ENCODE data around the gene JKAMP.

JKAMP gene

DNA sequence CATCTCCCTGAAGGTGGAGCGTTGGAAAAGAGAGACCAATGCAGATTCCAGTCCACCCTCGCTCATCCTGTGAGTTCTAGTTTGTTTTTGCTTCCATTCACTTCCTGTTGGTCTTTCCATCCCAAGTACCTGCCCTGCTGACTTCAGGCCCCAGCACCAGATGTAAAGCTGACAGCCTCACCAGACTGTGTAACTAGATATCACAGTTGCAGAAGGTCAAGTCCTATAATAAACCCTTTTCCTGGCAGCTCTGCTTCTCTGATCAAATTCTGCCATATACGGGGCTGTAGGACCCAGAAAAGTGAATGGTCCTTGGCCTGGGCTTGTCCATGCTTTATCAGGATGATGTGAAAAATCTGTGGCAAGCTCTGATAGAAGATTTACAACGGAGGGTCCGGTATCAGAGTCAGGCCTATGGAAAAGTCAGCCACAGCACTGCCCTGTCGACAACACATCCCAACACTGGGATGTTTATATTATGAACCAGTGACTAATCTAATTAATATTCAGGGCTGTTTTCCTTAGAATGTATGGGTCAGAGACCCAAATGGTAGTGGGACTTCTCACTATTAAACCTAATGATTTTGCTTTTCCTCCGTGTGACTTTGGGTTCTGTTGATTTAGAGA, 50.2 kb downstream of the JKAMP start:
- Histone ChIP-seq H3K27ac (ENCODE audit: low read depth, low read length) (no peak overlapping the region), H3K4me1 (ENCODE audit: control insufficient read depth, low read depth, low read length) (no peaks in the 10 kb centered on the region), H3K79me1 (ENCODE audit: low read length) (no peaks in the 10 kb centered on the region)

DNA sequence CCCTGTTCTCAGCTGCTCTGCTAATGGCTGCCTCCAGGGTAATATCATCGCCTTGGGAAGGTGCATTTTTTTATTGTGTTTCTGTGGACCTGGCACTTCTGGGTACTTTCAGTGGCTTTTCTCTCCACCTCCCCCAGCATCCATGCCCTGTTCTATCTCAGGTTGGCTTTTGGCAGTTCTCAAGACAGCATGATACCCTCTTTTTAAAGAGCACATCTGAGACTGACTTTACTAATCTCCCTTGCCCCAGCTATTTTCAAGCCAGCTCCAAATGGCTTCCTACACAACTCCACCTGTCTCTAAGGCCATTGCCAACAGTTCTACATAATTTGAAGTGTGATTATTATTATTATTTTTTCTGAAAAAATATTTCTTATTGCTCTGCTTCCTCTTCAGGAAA, 53.2 kb downstream of the JKAMP start:
- Histone ChIP-seq H3K18ac (ENCODE audit: low read length) (no peak overlapping the region), H2BK15ac (replicated peaks; ENCODE audit: low read depth) (no peak overlapping the region), H3K27me3 (ENCODE audit: insufficient read depth, low read length, poor library complexity) (no peaks in the 10 kb centered on the region), H3K79me1 (ENCODE audit: low read length) (no peaks in the 10 kb centered on the region), H2BK120ac (ENCODE audit: low read depth, low read length) (no peak overlapping the region), H3K56ac (ENCODE audit: low read length) (no peak overlapping the region), H3K9ac (ENCODE audit: low read length) (no peak overlapping the region), H3K79me2 (ENCODE audit: control insufficient read depth, insufficient read depth, low read length) (no peaks in the 10 kb centered on the region), H3K4me2 (ENCODE audit: low read length) (no peak overlapping the region), H2AK5ac (ENCODE audit: low read length) (no peak overlapping the region), H3K23ac (ENCODE audit: low read length) (no peak overlapping the region), H3K36me3 (ENCODE audit: control insufficient read depth, insufficient read depth, low read length) (no peaks in the 10 kb centered on the region), H3K4ac (ENCODE audit: low read depth, low read length) (no peak overlapping the region), H3K4me3 (ENCODE audit: low read length) (no peak overlapping the region), H2BK5ac (ENCODE audit: low read length) (no peak overlapping the region), H4K5ac (ENCODE audit: low read length) (no peak overlapping the region), H4K8ac (ENCODE audit: low read depth, low read length) (no peak overlapping the region), H3K4me1 (ENCODE audit: control insufficient read depth, low read depth, low read length) (no peaks in the 10 kb centered on the region), H3K27ac (ENCODE audit: low read depth, low read length) (no peak overlapping the region)
- no peak for DNase-seq
- WGBS (ENCODE audit: extremely low coverage, insufficient coverage, low lambda C conversion rate) = no CpG with 5 or more reads among the region's 1 CpG

More for the DNA sequence above, 50.2 kb downstream of the JKAMP start:
- Histone ChIP-seq H3K4ac (ENCODE audit: low read depth, low read length) (no peak overlapping the region), H3K4me3 (ENCODE audit: low read length) (no peak overlapping the region), H3K56ac (ENCODE audit: low read length) (no peak overlapping the region), H3K36me3 (ENCODE audit: control insufficient read depth, insufficient read depth, low read length) (no peaks in the 10 kb centered on the region), H2BK5ac (ENCODE audit: low read length) (no peak overlapping the region), H3K4me2 (ENCODE audit: low read length) (no peak overlapping the region), H2AK5ac (ENCODE audit: low read length) (no peak overlapping the region), H2BK120ac (ENCODE audit: low read depth, low read length) (no peak overlapping the region), H3K9ac (ENCODE audit: low read length) (no peak overlapping the region), H3K18ac (ENCODE audit: low read length) (no peak overlapping the region), H2BK15ac (replicated peaks; ENCODE audit: low read depth) (no peak overlapping the region), H3K23ac (ENCODE audit: low read length) (no peak overlapping the region), H3K79me2 (ENCODE audit: control insufficient read depth, insufficient read depth, low read length) (no peaks in the 10 kb centered on the region), H3K27me3 (ENCODE audit: insufficient read depth, low read length, poor library complexity) (no peaks in the 10 kb centered on the region), H4K8ac (ENCODE audit: low read depth, low read length) (no peak overlapping the region), H4K5ac (ENCODE audit: low read length) (no peak overlapping the region)
- WGBS (ENCODE audit: extremely low coverage, insufficient coverage, low lambda C conversion rate) = no CpG with 5 or more reads among the region's 7 CpGs
- DNase-seq = no peak

- no peak overlapping the region for H3K4me2 ChIP-seq (ENCODE audit: low read length)
- H3K56ac ChIP-seq (ENCODE audit: low read length) = no peak overlapping the region
- H3K27ac ChIP-seq (ENCODE audit: low read depth, low read length) = no peak overlapping the region
- no peak overlapping the region for H2AK5ac ChIP-seq (ENCODE audit: low read length)
- no peak overlapping the region for H4K8ac ChIP-seq (ENCODE audit: low read depth, low read length)
- no peak overlapping the region for H3K18ac ChIP-seq (ENCODE audit: low read length)
- no peak overlapping the region for H2BK5ac ChIP-seq (ENCODE audit: low read length)
- no peak overlapping the region for H3K9ac ChIP-seq (ENCODE audit: low read length)
- H3K27me3 ChIP-seq (ENCODE audit: insufficient read depth, low read length, poor library complexity) = no peaks in the 10 kb centered on the region
- no peak overlapping the region for H3K4me3 ChIP-seq (ENCODE audit: low read length)
- H3K4ac ChIP-seq (ENCODE audit: low read depth, low read length) = no peak overlapping the region
- no peak overlapping the region for H2BK120ac ChIP-seq (ENCODE audit: low read depth, low read length)
- H3K23ac ChIP-seq (ENCODE audit: low read length) = no peak overlapping the region
- no CpG with 5 or more reads among the region's 4 CpGs for WGBS (ENCODE audit: extremely low coverage, insufficient coverage, low lambda C conversion rate)
- DNase-seq = no peak
- H3K36me3 ChIP-seq (ENCODE audit: control insufficient read depth, insufficient read depth, low read length) = no peaks in the 10 kb centered on the region
- no peak overlapping the region for H4K5ac ChIP-seq (ENCODE audit: low read length)
- H3K4me1 ChIP-seq (ENCODE audit: control insufficient read depth, low read depth, low read length) = no peaks in the 10 kb centered on the region
- H3K79me1 ChIP-seq (ENCODE audit: low read length) = no peaks in the 10 kb centered on the region
- H2BK15ac ChIP-seq (replicated peaks; ENCODE audit: low read depth) = no peak overlapping the region
- no peaks in the 10 kb centered on the region for H3K79me2 ChIP-seq (ENCODE audit: control insufficient read depth, insufficient read depth, low read length)
These were observed 54.6 kb downstream of the JKAMP start for GRCh38 chr14:59538936-59539335.

DNA sequence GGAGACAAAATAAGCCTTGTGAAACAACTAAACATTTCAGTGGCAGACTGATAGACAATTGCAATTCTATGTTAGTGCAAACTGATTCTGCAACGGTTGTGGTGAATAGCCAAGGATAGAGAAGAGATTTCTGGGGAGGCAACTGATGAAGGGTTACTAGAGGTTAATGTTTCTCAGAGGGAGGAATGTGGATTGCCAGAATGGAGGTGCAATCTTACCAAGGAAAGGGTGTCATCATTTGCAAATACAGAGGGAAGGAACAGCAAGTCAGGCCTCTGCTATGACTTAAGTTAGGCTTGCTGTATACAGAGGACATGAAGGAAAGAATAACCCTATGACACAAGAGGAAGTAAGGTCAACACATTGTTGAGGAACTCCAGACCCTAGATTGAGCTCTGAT, 56.5 kb downstream of the JKAMP start:
- no peak overlapping the region for H2BK120ac ChIP-seq (ENCODE audit: low read depth, low read length)
- no CpG with 5 or more reads among the region's 1 CpG for WGBS (ENCODE audit: extremely low coverage, insufficient coverage, low lambda C conversion rate)
- H3K9ac ChIP-seq (ENCODE audit: low read length) = no peak overlapping the region
- H3K4me2 ChIP-seq (ENCODE audit: low read length) = no peak overlapping the region
- H2BK15ac ChIP-seq (replicated peaks; ENCODE audit: low read depth) = no peak overlapping the region
- no peaks in the 10 kb centered on the region for H3K79me2 ChIP-seq (ENCODE audit: control insufficient read depth, insufficient read depth, low read length)
- H3K79me1 ChIP-seq (ENCODE audit: low read length) = no peaks in the 10 kb centered on the region
- no peak overlapping the region for H3K56ac ChIP-seq (ENCODE audit: low read length)
- H2BK5ac ChIP-seq (ENCODE audit: low read length) = no peak overlapping the region
- peak; percentile 70 for DNase-seq
- H3K27me3 ChIP-seq (ENCODE audit: insufficient read depth, low read length, poor library complexity) = no peaks in the 10 kb centered on the region
- H3K23ac ChIP-seq (ENCODE audit: low read length) = no peak overlapping the region
- no peak overlapping the region for H3K27ac ChIP-seq (ENCODE audit: low read depth, low read length)
- H3K4me1 ChIP-seq (ENCODE audit: control insufficient read depth, low read depth, low read length) = no peaks in the 10 kb centered on the region
- no peak overlapping the region for H4K5ac ChIP-seq (ENCODE audit: low read length)
- no peak overlapping the region for H2AK5ac ChIP-seq (ENCODE audit: low read length)
- H3K18ac ChIP-seq (ENCODE audit: low read length) = no peak overlapping the region
- no peak overlapping the region for H4K8ac ChIP-seq (ENCODE audit: low read depth, low read length)
- no peaks in the 10 kb centered on the region for H3K36me3 ChIP-seq (ENCODE audit: control insufficient read depth, insufficient read depth, low read length)
- no peak overlapping the region for H3K4me3 ChIP-seq (ENCODE audit: low read length)
- no peak overlapping the region for H3K4ac ChIP-seq (ENCODE audit: low read depth, low read length)

GRCh38 chr14:59541731-59542130, 57.4 kb downstream of the JKAMP start:
- Histone ChIP-seq H3K4me3 (ENCODE audit: low read length) (no peak overlapping the region), H4K5ac (ENCODE audit: low read length) (no peak overlapping the region), H3K18ac (ENCODE audit: low read length) (no peak overlapping the region), H3K79me2 (ENCODE audit: control insufficient read depth, insufficient read depth, low read length) (no peaks in the 10 kb centered on the region), H3K23ac (ENCODE audit: low read length) (no peak overlapping the region), H3K27ac (ENCODE audit: low read depth, low read length) (no peak overlapping the region), H3K79me1 (ENCODE audit: low read length) (no peaks in the 10 kb centered on the region), H3K36me3 (ENCODE audit: control insufficient read depth, insufficient read depth, low read length) (no peaks in the 10 kb centered on the region), H2BK120ac (ENCODE audit: low read depth, low read length) (no peak overlapping the region), H4K8ac (ENCODE audit: low read depth, low read length) (no peak overlapping the region), H2BK5ac (ENCODE audit: low read length) (no peak overlapping the region), H3K56ac (ENCODE audit: low read length) (no peak overlapping the region), H2AK5ac (ENCODE audit: low read length) (no peak overlapping the region), H3K4ac (ENCODE audit: low read depth, low read length) (no peak overlapping the region), H3K4me1 (ENCODE audit: control insufficient read depth, low read depth, low read length) (no peaks in the 10 kb centered on the region), H3K4me2 (ENCODE audit: low read length) (no peak overlapping the region), H2BK15ac (replicated peaks; ENCODE audit: low read depth) (no peak overlapping the region), H3K27me3 (ENCODE audit: insufficient read depth, low read length, poor library complexity) (no peaks in the 10 kb centered on the region), H3K9ac (ENCODE audit: low read length) (no peak overlapping the region)
- WGBS (ENCODE audit: extremely low coverage, insufficient coverage, low lambda C conversion rate) = no CpG with 5 or more reads among the region's 2 CpGs
- no peak for DNase-seq

DNA sequence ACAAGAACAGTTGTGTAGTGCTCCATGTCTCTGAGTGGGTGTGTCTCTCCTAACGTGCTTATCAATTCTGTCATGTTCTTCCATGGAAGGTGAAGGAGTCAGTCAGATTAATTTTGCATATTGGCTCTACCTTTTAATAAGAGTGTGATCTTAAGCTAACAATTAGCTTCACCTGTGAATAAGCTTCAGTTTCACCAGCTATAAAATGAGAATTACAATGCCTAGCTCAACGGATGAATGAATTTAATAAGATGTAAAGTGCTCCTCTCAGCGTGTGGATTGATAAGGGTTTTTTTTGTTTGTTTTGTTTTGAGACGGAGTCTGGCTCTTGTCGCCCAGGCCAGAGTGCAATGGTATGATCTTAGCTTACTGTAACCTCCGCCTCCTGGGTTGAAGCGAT, 59.6 kb downstream of the JKAMP start:
- Histone ChIP-seq H2BK5ac (ENCODE audit: low read length) (no peak overlapping the region), H3K79me2 (ENCODE audit: control insufficient read depth, insufficient read depth, low read length) (no peaks in the 10 kb centered on the region), H3K27me3 (ENCODE audit: insufficient read depth, low read length, poor library complexity) (no peaks in the 10 kb centered on the region), H3K9ac (ENCODE audit: low read length) (no peak overlapping the region), H2BK15ac (replicated peaks; ENCODE audit: low read depth) (no peak overlapping the region), H3K4me1 (ENCODE audit: control insufficient read depth, low read depth, low read length) (no peaks in the 10 kb centered on the region), H3K36me3 (ENCODE audit: control insufficient read depth, insufficient read depth, low read length) (no peaks in the 10 kb centered on the region), H2BK120ac (ENCODE audit: low read depth, low read length) (no peak overlapping the region), H3K4me2 (ENCODE audit: low read length) (no peak overlapping the region), H3K18ac (ENCODE audit: low read length) (no peak overlapping the region), H3K4ac (ENCODE audit: low read depth, low read length) (no peak overlapping the region), H3K79me1 (ENCODE audit: low read length) (no peaks in the 10 kb centered on the region), H4K5ac (ENCODE audit: low read length) (no peak overlapping the region), H3K4me3 (ENCODE audit: low read length) (no peak overlapping the region), H3K23ac (ENCODE audit: low read length) (no peak overlapping the region), H2AK5ac (ENCODE audit: low read length) (no peak overlapping the region), H3K27ac (ENCODE audit: low read depth, low read length) (no peak overlapping the region), H4K8ac (ENCODE audit: low read depth, low read length) (no peak overlapping the region), H3K56ac (ENCODE audit: low read length) (no peak overlapping the region)
- no peak for DNase-seq
- no CpG with 5 or more reads among the region's 7 CpGs for WGBS (ENCODE audit: extremely low coverage, insufficient coverage, low lambda C conversion rate)
